HepG2 (cell line): ENCODE data around the gene SYTL1. TPM values are rescaled to one million over a fixed set of nuclear protein-coding genes. Genes with fewer than 3 reads are reported as not detected.

Experiments
- DMAP1 ChIP-seq: IDR thresholded peaks from 2 replicates; pipeline ENCODE4 v1.6.1; 2016
- HNRNPK ChIP-seq: fragments of 200-400 bp; formaldehyde crosslinking; IDR thresholded peaks from 2 replicates; pipeline ENCODE4 v1.6.1; 2018; ENCODE audit warnings: low read length, low read depth, moderate library complexity, mild to moderate bottlenecking; ENCODE audit not compliant: poor library complexity, severe bottlenecking
- IRX3 ChIP-seq: sonication (generic); formaldehyde crosslinking; IDR thresholded peaks from 2 replicates; pipeline ENCODE4 v1.8.1; 2023; ENCODE audit warnings: mild to moderate bottlenecking, low read depth, missing genetic modification reagents, borderline replicate concordance
- JUN ChIP-seq: sonication (generic); formaldehyde crosslinking; IDR thresholded peaks from 2 replicates; pipeline ENCODE4 v1.4.0; 2020; ENCODE audit warnings: mild to moderate bottlenecking, missing genetic modification reagents
- MED13 ChIP-seq: sonication (generic); formaldehyde crosslinking; IDR thresholded peaks from 2 replicates; pipeline ENCODE4 v1.5.0; 2020; ENCODE audit warnings: missing genetic modification reagents
- NFKBIZ ChIP-seq: IDR thresholded peaks from 2 replicates; pipeline ENCODE4 v1.6.1; 2018; ENCODE audit warnings: missing genetic modification reagents, missing compliant biosample characterization
- TAF15 ChIP-seq: fragments of 200-400 bp; formaldehyde crosslinking; IDR thresholded peaks from one replicate; pipeline ENCODE4 v1.6.1; 2018; ENCODE audit warnings: mild to moderate bottlenecking, low read depth, low read length; ENCODE audit not compliant: poor library complexity, severe bottlenecking
- YY1 ChIP-seq: IDR thresholded peaks from 2 replicates; pipeline ENCODE4 v1.6.1; 2011; ENCODE audit warnings: low read length, low read depth, moderate library complexity, mild to moderate bottlenecking; ENCODE audit not compliant: insufficient read depth, insufficient replicate concordance
- ZC3H4 ChIP-seq: sonication (generic); formaldehyde crosslinking; IDR thresholded peaks from 2 replicates; pipeline ENCODE4 v1.4.0; 2020; ENCODE audit warnings: missing genetic modification reagents, borderline replicate concordance
- ZFX ChIP-seq: sonication (generic); formaldehyde crosslinking; IDR thresholded peaks from 2 replicates; pipeline ENCODE4 v1.4.0; 2020; ENCODE audit warnings: mild to moderate bottlenecking, low read depth, missing genetic modification reagents, moderate library complexity
- ZNF17 ChIP-seq: sonication (generic); formaldehyde crosslinking; IDR thresholded peaks from 2 replicates; pipeline ENCODE4 v1.5.0; 2020; ENCODE audit warnings: mild to moderate bottlenecking, missing genetic modification reagents
- ZNF326 ChIP-seq: sonication (generic); formaldehyde crosslinking; IDR thresholded peaks from 2 replicates; pipeline ENCODE4 v1.4.0; 2020; ENCODE audit warnings: missing genetic modification reagents, borderline replicate concordance
- polyA plus RNA-seq, 8 experiments: library from polyadenylated mRNA; depleted of rRNA in 3 of 8; stranded (reverse) in 7 of 8; unstranded in 1 of 8; fragments of >200 nt; fragmentation: Illumina TruSeq in 4 of 8; extraction: Trizol in 4 of 8; gene quantifications; 2 replicates each; pipeline versions ENCODE4 v1.2.1 to v1.2.3, GENCODE V29; 2011 to 2016; ENCODE audit warnings: low read depth in 4 of 8, missing spikeins in 1 of 8, mixed read lengths in 1 of 8; ENCODE audit not compliant: insufficient read depth in 1 of 8
- total RNA-seq, 5 experiments: library from RNA; depleted of rRNA; stranded (reverse); fragments of >200 nt; fragmentation: Illumina TruSeq; extraction: Trizol; gene quantifications; 2 replicates each; pipeline ENCODE4 v1.2.3, GENCODE V29; 2016; ENCODE audit warnings: low read depth in 1 of 5
- TF ChIP-seq, protein P1 (sequence below): sonication (generic); formaldehyde crosslinking; IDR thresholded peaks from 2 replicates; pipeline ENCODE4 v1.5.1; 2020; ENCODE audit warnings: mild to moderate bottlenecking, missing genetic modification reagents, moderate library complexity
- TF ChIP-seq, protein P2 (sequence below): sonication (generic); formaldehyde crosslinking; IDR thresholded peaks from 2 replicates; pipeline ENCODE4 v1.4.0; 2020; ENCODE audit warnings: missing genetic modification reagents
- TF ChIP-seq, protein P3 (sequence below): sonication (generic); formaldehyde crosslinking; IDR thresholded peaks from 2 replicates; pipeline ENCODE4 v1.8.0; 2022; ENCODE audit warnings: low read depth, missing genetic modification reagents
- TF ChIP-seq, protein P4 (sequence below): sonication (generic); formaldehyde crosslinking; IDR thresholded peaks from 2 replicates; pipeline ENCODE4 v1.9.0; 2021; ENCODE audit warnings: missing genetic modification reagents, borderline replicate concordance
- TF ChIP-seq, protein P5 (sequence below): sonication (generic); formaldehyde crosslinking; IDR thresholded peaks from 2 replicates; pipeline ENCODE4 v1.8.1; 2022; ENCODE audit warnings: mild to moderate bottlenecking, missing genetic modification reagents

The SYTL1 gene
- total and polyA plus RNA-seq, 2 of the 13 experiments (the other 11 are each of a cell fraction or from before 2014, with no cell fraction given), result 11.1 to 17.8 TPM

DNA sequence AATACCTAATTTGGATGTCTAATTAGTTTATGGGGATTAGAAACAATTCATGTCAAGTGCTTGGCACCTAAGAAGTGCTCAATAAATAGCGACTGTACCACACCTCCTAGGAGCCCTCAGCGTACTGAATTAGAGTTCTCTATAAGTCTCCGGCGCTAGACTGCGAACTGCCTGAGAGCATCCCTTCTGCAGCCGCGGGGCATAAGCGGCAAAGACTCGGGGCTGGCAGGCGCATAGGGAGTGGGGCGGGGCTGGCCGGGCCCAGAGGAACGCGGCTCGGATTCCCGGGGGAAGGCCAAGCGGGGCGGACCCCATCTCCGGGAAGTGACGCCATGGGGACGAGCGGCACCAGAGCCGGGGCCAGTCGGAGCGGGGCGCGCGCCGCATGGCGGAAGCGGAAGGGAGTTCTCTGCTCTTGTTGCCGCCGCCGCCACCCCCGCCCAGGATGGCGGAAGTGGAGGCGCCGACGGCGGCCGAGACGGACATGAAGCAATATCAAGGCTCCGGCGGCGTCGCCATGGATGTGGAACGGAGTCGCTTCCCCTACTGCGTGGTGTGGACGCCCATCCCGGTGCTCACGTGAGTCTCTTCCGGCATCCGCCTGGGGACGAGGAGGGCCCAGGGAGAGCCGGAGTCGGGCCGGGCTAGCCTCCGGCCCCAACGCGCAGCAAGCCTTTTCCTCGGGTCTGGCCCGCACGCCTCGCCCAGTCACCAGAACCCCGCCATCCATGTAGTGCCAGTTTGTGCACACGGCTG, 19.8 kb upstream of the SYTL1 start, which contains the start of gene TMEM222 (continued):
- TF ChIP-seq, protein P1, sequence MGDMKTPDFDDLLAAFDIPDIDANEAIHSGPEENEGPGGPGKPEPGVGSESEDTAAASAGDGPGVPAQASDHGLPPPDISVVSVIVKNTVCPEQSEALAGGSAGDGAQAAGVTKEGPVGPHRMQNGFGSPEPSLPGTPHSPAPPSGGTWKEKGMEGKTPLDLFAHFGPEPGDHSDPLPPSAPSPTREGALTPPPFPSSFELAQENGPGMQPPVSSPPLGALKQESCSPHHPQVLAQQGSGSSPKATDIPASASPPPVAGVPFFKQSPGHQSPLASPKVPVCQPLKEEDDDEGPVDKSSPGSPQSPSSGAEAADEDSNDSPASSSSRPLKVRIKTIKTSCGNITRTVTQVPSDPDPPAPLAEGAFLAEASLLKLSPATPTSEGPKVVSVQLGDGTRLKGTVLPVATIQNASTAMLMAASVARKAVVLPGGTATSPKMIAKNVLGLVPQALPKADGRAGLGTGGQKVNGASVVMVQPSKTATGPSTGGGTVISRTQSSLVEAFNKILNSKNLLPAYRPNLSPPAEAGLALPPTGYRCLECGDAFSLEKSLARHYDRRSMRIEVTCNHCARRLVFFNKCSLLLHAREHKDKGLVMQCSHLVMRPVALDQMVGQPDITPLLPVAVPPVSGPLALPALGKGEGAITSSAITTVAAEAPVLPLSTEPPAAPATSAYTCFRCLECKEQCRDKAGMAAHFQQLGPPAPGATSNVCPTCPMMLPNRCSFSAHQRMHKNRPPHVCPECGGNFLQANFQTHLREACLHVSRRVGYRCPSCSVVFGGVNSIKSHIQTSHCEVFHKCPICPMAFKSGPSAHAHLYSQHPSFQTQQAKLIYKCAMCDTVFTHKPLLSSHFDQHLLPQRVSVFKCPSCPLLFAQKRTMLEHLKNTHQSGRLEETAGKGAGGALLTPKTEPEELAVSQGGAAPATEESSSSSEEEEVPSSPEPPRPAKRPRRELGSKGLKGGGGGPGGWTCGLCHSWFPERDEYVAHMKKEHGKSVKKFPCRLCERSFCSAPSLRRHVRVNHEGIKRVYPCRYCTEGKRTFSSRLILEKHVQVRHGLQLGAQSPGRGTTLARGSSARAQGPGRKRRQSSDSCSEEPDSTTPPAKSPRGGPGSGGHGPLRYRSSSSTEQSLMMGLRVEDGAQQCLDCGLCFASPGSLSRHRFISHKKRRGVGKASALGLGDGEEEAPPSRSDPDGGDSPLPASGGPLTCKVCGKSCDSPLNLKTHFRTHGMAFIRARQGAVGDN (CRISPR knock-in tag), result peak; percentile 92
- no peak for TF ChIP-seq ZNF17 (CRISPR knock-in tag)
- peak; percentile 49; the same call in 1 of the 2 replicates for TF ChIP-seq MED13
- TF ChIP-seq, protein P2, sequence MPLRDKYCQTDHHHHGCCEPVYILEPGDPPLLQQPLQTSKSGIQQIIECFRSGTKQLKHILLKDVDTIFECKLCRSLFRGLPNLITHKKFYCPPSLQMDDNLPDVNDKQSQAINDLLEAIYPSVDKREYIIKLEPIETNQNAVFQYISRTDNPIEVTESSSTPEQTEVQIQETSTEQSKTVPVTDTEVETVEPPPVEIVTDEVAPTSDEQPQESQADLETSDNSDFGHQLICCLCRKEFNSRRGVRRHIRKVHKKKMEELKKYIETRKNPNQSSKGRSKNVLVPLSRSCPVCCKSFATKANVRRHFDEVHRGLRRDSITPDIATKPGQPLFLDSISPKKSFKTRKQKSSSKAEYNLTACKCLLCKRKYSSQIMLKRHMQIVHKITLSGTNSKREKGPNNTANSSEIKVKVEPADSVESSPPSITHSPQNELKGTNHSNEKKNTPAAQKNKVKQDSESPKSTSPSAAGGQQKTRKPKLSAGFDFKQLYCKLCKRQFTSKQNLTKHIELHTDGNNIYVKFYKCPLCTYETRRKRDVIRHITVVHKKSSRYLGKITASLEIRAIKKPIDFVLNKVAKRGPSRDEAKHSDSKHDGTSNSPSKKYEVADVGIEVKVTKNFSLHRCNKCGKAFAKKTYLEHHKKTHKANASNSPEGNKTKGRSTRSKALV, result no peak
- no peak for TF ChIP-seq ZC3H4
- TF ChIP-seq, protein P3, sequence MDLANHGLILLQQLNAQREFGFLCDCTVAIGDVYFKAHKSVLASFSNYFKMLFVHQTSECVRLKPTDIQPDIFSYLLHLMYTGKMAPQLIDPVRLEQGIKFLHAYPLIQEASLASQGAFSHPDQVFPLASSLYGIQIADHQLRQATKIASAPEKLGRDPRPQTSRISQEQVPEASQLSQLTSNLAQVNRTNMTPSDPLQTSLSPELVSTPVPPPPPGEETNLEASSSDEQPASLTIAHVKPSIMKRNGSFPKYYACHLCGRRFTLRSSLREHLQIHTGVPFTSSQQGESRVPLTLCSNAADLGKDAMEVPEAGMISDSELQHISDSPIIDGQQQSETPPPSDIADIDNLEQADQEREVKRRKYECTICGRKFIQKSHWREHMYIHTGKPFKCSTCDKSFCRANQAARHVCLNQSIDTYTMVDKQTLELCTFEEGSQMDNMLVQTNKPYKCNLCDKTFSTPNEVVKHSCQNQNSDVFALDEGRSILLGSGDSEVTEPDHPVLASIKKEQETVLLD (CRISPR knock-in tag), result peak; percentile 97
- peak; percentile 64 for TF ChIP-seq TAF15
- TF ChIP-seq, protein P4, sequence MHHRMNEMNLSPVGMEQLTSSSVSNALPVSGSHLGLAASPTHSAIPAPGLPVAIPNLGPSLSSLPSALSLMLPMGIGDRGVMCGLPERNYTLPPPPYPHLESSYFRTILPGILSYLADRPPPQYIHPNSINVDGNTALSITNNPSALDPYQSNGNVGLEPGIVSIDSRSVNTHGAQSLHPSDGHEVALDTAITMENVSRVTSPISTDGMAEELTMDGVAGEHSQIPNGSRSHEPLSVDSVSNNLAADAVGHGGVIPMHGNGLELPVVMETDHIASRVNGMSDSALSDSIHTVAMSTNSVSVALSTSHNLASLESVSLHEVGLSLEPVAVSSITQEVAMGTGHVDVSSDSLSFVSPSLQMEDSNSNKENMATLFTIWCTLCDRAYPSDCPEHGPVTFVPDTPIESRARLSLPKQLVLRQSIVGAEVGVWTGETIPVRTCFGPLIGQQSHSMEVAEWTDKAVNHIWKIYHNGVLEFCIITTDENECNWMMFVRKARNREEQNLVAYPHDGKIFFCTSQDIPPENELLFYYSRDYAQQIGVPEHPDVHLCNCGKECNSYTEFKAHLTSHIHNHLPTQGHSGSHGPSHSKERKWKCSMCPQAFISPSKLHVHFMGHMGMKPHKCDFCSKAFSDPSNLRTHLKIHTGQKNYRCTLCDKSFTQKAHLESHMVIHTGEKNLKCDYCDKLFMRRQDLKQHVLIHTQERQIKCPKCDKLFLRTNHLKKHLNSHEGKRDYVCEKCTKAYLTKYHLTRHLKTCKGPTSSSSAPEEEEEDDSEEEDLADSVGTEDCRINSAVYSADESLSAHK (CRISPR knock-in tag), result no peak
- no peak for TF ChIP-seq ZNF326
- TF ChIP-seq, protein P5, sequence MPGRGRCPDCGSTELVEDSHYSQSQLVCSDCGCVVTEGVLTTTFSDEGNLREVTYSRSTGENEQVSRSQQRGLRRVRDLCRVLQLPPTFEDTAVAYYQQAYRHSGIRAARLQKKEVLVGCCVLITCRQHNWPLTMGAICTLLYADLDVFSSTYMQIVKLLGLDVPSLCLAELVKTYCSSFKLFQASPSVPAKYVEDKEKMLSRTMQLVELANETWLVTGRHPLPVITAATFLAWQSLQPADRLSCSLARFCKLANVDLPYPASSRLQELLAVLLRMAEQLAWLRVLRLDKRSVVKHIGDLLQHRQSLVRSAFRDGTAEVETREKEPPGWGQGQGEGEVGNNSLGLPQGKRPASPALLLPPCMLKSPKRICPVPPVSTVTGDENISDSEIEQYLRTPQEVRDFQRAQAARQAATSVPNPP, result peak; percentile 39; the same call in 1 of the 2 replicates
- TF ChIP-seq HNRNPK, result peak; percentile 61
- TF ChIP-seq DMAP1, result peak; percentile 73; the same call in 1 of the 2 replicates
- peak; percentile 91 for TF ChIP-seq ZFX (CRISPR knock-in tag)
- TF ChIP-seq JUN (CRISPR knock-in tag), result no peak; the same call in 1 of the 2 replicates
- TF ChIP-seq YY1, result peak; percentile 91
- TF ChIP-seq IRX3 (CRISPR knock-in tag), result no peak
- TF ChIP-seq NFKBIZ (CRISPR knock-in tag), result no peak
